Activated CD4-positive, alpha-beta T cell treated with anti-CD3 and anti-CD28 coated beads for 4 hours (primary cell): ENCODE data around the gene ATP2B3.

Experiments used
- DNase-seq, 2 donors: peaks; one replicate each; pipeline ENCODE4 v3.0.0-alpha.2; 2020

The ATP2B3 gene

DNA sequence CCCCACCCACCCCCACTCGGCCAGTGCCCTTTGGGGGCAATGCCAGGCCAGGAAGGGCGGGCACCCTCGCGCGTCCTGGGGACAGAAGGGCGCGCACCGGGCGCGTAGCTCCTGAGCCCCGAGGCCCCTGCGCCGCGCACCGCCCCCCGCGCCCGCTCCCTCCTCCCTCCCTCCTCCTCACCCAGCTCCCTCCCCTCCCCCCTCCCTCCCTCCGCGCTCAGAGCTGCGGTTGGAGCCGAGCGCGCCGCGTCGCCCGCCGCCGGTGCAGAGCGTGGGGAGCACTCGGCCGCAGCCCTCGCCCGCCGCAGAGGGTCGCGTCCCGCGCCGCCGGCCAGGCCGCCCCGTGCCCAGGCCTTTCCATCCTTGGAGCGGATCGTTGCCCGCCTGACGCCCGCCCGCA, at the start of gene ATP2B3:
TSS of gene ATP2B3 (plus strand) at position 220 of the 400 bp plus-strand sequence. CDS start 18,606 bp downstream, outside the sequence.
- DNase-seq: no peak

DNA sequence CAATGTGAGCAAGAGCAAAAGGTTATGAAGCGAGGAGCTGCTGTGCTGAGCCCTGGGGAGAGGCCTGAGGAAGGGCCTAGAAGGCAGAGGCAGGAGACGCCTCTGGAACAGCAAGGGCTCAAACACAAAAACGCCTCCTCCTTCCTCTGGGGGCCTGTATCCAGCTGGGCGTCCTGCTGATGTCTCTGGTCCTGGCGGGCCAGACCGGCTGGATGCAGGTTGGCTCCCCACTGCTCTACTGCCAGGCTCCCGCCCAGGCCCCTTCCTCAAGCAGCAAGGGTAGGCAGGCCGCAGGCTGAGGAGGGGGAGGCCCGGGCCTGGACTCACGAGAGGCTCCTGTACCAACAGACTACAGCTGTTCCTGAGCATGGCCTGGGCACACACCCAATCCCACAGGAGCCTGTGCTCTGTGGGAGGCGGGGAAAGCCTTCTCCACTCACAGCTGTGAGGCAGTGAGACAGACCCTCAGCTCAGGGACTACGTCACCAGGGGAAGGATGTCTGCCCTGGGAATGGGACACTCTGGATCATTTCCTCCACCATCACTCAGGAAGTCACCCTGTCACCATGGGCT, 49.3 kb upstream of the ATP2B3 start:
- DNase-seq: no peak

DNA sequence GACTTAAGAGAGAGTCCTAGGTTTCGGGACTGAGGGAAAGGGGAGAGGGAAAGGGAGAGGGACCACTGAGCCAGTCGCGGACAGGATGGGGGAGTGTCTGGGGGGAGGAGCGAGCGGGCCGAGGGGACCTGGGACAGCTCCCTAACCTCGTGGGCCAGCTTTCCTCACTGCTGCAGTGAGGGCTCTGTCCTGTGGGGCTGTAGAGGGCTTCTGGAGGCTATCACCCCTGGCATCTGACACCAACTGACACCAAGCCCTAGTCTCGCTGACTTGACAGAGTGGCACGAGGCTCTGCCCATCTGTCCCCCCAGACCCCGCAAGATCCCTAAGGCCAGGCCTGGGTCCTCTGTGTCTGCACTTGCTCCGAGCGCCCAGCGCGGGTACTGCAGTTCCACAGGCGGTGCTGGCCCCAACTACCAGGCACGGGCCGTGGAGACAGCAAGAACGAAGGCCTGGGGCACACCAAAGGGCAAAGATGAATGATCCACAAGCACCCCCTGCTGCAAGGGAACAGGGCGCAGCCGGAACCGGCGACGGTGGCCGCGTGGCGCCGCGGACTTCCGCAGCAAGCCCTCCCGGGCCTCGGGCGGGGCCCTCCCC, 47.5 kb upstream of the ATP2B3 start:
- DNase-seq: peak in 1 of 2 donors; percentile 5

DNA sequence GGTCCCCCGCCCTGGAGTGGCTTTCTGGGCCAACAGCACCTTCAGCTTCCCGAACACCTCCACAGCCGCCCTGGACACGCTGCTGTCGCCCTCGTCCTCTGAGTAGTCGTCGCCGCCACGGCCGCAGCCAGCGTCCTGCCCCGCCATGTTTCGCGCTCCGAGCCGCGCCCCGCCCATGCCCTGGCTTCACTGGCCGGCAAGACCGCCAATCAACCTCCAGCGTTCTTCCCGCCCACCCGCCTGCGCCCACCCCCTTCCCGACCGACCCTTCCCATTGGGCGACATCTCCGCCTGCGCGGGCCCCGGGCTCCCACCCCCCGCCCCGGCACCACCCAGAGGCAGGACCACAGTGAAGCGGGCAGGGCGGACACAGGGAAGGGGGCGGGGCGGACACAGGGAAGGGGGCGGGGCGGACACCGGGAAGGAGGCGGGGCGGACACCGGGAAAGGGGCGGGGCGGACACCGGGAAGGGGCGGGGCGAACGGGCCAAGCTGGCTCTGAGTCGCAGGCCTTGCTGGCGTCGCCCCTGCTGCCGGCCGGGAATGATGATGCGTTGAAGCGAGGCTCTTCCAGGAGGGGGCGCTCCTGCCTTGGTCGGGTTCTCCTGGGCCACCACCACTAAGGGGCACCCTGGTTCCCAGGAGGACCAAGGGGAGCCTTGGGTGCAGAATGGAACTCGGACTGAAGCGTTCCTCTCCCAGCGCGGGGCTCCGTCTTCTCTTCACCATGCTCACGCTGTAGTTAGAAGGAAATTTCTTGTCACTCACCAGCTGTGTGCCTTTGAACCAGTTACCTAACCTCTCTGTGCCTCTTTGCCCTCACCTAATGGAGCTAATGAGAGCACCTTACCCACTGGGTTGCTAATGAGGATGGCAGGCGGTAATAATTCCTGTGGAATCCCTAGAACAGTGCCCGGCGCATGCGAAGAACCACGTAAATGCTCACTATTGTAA, 46.8 kb upstream of the ATP2B3 start, which contains the start of gene HAUS7:
TSS of gene HAUS7 (minus strand) at position 166 of the 953 bp plus-strand sequence. CDS start at position 147, 19 bp downstream.
- DNase-seq: peak; percentile 84 to 87

DNA sequence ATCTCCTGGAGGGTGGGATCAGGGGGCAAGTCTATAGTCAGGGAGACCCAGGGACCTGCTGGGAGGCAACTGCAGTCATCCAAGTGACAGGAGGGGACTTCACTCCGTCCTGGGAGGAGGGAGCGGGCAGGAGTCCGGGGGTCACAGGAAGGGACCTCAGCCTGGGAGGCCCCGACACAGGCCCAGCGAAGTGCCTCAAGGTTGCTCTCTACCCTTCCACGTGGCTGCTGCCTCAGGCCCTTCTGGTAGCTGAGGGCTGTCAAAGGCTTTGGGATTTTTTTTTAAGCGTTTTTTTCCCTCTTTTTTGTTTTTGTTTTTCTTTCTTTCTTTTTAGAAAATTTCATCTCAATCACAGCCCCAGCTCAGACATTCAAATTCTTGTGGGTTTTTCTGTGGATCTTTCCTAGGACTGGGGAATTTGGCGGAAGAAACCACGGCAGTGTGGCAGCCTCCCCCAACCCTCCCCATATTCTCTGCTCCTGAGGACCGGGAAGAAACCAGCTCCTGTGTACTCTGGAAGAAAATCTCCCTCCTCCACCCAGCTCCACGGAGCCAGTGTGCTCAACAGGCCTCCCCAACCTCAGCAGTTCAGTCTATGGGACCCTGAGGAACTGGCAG, 45.7 kb upstream of the ATP2B3 start:
- no peak for DNase-seq

DNA sequence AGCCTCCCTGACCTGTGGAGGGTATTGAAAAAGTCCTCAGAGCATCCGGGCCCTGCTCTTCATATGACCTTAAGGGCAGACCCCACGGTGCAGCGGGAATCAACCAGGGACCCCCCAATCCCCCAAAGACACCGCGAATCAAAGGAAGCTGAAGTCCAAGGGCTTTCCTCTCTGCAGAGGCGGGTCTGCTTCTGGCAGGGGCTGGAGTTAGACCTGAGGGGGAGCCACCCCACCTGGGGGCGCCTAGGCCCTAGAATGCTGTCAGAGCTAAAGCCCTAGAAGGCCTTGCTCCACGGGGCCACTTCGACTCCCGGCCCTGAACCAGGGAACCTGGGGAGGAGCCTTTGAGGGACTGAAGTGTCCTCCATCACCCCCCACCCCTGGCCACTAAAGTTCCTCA, 44.3 kb upstream of the ATP2B3 start:
- no peak for DNase-seq

DNA sequence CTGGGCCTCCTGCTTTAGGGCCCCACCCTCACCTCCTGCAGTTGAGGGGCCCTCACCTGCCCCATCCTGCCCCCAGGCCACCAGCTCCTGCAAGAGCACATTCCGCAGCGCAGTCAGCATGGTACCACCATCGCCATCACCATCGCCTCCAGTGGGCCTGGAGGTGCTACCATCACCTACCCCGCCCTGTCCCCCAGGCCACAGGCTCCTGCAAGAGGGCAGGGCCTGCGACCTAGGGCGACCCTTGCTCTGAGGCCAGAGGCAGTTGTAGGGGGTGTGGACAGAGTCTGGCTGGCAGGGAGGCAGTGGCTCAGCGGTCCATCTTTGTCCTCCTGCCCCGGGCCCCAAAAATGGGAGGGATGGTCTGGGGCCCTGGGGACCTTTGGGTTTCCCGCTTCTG, 43.2 kb upstream of the ATP2B3 start:
- no peak for DNase-seq

DNA sequence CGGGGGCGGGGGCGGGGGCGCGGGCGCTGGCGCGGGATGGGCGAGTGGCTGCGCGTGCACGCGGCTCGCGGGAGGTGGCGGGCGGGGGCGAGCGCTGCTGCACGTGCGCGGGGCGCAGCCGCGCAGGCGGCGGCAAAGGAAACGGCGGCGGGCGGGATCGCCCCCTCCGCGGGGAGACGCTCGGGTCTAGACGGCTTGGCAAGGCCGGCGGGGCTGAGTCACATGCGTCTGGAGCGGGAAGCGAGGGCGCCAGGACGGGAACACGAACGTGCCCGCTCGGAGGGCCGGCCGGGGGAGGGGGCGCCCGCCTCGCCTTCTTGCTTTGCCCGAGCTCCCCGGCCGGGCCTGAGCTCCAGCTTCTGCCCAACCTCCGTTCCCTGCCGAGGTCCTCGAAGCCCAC, 42.7 kb upstream of the ATP2B3 start:
- peak; percentile 59 to 66 for DNase-seq

DNA sequence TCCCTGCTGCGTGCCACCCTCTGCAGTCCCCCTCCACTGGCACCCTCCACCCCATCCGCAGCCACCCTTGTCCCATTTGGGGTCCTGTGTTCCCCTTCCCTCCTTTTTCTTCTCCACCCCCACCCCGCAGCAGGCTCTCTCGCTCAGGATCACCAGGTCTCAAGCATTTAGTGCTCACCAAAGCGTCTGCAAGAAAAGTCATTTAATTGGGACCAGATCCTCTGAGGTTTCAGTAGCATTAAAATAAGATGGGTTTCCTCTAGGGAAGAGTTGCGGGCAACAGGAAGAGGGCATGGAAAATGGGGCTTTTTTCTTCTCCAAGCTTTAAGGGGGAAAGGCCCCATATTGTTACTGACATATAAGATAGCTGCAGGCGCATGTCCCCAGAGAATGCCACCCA, 42.2 kb upstream of the ATP2B3 start:
- DNase-seq: no peak

DNA sequence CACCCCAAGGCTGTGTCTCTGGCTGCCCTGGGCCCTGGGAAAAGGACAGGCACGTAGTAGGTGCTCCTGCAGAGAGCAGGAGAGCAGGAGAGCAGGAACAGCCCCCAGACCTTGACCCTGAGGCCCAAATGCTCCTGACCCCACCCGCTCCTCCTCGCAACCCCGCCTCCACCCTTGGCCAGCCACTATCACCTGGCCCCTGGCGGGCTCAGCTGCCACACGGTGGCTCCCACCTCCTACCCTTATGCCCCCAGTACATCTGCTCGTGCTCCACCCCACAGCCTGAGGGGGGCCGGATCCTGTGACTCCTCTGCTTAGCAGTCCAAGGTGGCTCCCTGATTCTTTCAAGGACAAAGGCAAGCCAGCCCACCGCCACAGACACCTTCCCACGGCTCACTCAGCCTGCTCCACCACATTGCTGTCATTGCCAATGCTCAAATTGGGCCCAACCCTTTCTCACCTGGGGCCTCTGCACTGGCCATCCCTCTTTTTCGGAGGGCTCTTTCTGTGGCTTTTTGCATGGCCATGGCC, 41.6 kb upstream of the ATP2B3 start:
- no peak for DNase-seq

DNA sequence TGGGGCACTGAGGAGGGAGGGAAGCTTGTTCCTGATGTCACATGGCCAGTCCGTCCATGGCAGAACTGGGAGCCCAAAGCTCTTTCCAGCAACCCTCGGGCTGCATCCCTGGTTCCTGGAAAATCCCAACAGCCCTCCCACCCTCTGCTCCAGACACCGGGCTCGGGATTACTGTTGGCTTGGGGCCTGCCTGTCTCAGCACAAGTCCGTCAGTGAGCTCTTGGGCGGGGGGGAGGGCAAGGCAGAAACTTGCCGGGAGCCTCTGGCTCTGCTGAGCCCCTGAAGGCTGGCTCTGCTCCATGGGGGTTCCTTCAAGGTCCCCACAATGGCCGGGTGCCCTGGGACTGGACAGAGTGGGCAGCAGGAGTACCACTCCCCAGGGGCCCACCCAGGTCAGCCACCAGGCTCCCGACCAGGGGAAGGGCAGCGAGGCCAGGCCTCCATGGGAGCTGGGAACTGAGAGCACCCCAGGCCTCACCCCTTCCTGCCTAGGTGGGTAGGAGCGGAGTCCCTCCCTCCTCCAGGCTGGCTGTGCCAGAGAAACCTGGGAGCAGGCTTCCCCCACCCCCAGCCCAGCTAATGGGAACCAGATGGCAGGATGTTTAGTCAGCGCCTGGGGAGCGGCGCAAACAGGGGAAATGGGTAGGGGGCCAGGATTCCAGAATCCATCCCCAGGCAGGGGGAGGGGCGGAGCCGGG, 40.6 kb upstream of the ATP2B3 start:
- no peak for DNase-seq

DNA sequence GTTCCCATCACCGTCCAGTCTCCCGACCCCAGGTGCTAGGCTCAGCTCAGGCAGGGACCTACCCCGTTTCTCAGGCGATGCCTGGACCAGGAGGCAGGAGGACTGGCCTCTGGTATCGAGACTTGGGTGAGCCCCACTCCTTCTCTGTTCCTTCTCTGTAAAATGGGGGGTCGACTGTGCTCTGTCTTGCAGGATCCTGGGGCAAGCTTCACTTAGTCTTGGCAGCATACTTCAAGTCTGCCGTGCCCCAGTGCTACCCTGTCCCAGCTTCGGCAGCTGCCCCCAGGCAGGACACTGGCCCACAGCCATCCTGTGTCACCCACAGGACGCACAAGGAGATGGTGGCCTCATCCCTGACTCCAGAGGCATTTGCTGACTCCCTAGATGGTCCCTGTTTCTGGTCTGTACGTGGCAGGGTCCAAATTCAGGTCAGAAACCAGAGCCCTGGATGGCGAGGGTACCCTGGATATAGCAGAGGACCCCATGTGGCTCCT, 40.0 kb upstream of the ATP2B3 start:
- DNase-seq: no peak

DNA sequence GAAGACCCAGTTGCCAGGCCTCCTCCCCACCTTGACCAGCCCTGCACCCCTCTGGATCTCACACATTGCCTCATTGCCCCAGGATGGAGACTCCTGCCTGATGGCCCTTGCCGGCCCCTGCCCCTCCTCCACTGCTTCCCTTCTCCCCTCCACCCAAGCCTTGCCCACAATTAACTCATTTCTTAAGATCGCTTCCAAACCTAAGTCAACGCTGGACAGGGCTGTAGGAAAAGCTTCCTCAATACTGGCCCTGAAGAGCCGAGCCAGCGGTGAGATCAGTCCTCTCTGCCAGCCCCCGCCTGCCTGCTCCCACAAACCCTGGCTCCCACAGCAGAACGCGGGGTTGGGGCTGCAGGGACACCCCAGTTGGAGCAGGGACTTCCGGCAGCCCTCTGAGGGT, 39.5 kb upstream of the ATP2B3 start:
- no peak for DNase-seq

DNA sequence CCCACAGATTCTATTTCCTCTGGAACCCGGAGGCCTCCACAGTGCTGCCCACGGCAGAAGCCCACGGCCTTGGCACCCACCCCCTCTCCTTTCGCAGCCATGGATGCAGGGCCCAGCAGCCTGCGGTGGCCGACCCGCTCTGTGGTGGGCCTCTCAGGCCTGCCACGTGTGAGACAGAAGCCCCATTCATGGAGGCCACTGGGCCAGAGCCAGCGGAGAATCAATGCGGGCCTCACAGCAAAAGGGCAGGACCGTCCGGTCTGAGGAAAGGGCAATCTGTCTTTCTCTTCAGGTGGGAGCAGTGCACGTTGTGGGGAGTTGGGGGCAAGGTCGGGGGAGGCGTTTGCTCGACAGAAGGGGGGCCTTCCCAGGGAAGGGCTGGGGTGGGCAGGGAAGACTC, 38.7 kb upstream of the ATP2B3 start:
- no peak for DNase-seq

DNA sequence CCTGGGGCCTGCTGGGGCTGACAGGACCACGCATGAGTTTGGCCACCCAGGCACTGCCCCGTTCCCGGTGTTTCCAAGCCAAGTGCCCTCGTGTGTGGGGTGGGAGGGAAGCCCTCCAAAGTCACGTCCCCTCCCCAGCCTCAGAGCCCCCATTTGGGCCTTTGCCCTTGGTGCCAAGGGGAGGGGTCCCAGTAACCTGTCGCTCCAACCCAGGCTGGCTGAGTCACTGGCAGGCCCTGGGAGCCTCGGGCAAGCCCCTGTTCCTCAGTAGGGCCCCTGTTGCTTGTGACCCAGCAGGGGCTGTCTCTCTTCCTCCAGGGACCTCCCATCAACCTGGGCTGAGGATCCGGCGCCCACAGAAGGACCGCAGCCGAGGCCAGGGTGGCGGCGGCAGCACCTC, 36.4 kb upstream of the ATP2B3 start:
- no peak for DNase-seq

DNA sequence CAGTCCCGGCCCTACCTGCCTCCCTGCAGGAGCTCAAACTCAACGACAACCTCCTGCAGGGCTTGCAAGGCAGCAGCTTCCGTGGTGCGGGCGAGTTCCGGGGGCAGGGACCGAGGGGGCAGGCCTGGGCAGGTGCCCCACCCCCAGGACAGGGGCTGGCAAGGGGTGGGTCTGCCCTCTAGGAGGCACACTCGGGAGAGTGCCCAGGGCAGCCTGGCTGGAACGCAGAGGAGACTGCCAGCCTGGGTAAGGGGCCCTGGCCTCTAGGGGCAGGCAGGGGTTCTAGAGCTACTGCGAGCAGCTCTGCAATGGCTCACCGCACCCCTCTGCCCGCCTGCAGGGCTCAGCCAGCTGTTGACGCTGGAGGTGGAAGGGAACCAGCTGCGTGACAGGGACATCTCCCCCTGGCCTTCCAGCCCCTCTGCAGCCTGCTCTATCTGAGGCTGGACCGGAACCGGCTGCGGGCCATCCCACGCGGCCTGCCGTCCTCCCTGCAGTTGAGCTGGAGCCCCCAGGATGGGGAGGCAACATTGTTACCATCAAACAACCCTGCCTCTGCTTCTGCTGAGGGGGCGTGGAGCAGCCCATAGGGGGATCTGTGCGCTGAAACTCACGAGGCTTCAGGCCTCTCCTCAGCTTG, 34.9 kb upstream of the ATP2B3 start:
- no peak for DNase-seq

DNA sequence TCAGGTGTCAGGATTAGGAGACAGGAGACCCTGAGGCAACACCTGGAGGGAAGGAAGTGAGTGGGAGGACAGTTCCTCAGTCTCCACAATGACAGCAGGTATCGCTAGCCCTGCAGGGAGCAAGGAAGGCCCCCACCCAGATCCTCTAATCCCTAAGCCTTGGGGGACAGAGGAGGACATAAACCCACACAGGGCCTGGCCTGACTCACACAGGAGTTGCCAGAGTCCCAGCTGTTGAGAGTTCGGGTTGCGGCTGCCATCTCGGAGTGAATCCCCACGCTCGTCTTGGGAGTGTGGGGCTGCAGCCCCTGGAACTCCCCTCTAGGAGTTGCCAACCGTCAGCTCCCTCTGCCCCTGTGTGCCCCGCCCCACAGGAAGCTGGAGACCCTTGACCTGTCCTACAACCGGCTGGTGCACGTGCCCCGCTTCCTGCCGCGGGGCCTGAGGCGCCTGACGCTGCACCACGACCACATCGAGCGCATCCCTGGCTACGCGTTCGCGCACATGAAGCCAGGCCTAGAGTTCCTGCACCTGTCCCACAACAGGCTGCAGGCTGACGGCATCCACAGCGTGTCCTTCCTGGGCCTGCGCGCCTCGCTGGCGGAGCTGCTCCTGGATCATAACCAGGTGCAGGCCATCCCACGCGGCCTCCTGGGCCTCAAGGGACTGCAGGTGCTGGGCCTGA, 31.9 kb upstream of the ATP2B3 start:
- DNase-seq: no peak

DNA sequence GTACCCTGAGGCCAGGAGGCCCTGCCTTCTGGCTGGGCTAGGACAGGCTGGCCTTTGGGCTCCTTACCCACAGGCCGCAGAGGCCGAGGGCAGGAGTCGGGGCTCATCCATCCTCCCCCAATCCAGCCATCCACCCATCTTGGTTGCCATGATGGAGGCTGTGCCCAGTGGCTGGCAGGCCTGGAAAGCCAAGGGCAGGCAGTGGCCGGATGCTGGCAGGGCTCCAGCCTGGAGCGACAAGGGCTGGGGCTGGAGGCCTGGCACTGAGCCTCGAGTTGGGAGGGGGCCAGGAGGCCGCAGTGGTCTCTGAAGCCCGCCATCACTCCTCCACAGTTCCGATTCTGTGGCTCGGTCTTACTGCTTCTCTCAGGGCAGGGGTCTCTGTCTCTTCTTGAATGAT, 31.3 kb upstream of the ATP2B3 start:
- DNase-seq: no peak

DNA sequence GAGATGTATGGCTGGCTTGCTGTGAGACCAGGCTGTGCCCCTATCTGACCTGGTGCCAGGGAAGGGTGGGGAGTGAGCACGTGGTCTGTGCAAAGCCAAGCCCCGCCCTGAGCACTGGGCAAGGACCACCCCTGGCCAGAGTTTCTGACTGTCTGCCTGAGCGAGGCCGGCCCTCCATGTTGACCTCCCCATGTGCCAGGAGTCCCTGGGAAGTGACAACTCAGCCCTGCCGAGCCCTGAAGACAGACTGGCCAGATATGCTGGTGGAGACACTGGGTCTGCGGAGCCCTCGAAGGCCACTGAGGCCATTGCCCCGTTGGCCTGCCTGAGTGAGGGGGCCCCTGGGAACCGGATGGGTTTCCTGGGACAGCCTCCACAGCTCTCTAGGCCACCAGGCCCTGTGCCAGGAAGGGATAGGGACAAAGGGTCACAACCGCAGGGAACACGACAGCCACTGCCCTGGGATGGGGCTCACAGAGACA, 29.8 kb upstream of the ATP2B3 start:
- DNase-seq: no peak

DNA sequence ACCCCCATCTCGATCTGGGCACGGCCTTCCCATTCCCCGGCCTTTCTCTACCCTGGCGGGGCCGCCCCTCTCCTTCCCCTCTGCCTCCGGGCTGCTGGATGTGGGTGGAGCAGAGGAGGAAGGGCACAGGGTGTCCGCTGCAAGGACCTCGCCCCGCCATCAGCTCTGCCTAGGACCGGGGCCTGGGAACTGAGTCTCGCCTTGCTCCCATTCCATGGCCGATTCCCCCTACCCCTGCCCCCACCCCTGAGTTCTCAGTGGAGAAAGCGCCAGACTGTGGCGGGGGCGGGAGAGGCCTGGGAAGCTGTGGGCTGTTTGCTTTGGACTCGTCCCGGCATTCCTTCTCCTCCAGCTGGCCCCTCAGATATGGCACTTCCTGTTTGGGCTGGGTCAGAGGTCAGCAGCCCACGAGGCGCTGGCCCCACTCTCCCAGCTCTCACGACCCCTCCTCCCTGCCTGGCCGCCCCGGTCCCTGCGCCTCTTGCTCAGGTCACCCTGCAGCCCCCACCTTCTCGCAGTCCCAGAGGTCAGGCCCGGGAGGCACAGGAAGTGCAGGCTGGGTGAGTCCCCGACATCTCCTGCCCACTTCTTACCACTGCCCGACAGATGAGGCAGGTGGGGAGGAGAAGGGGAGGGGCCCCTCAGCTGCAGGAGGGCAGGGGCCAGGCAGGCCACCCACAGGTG, 29.1 kb upstream of the ATP2B3 start:
- DNase-seq: no peak
